LHCN-M2 (cell line): ENCODE results near the gene SCCPDH. TPM values are rescaled to one million over a fixed set of nuclear protein-coding genes. Genes with fewer than 3 reads are reported as not detected.
A peak's percentile ranks its signal among the peaks of the same experiment; 100 is the strongest.
"Not testable (repeated sequence)": the region's sequence is repeated elsewhere in the genome, so short reads cannot be mapped to it uniquely, and the experiment has no call there.

Source experiments
- DNase-seq: peaks from one replicate; pipeline ENCODE4 v3.0.0-alpha.2; 2012; ENCODE audit warnings: low read depth
- total RNA-seq: library from RNA; depleted of rRNA; stranded (reverse); fragments of >200 nt; gene quantifications from 2 replicates; pipeline ENCODE4 v1.2.3, GENCODE V29; 2014; rRNA removed

Gene SCCPDH
- total RNA-seq, 1 experiment from 2014 or later = 67.6 TPM

- DNase-seq = peak; percentile 92
Observed at GRCh38 chr1:246798606-246799496, 74.6 kb downstream of the SCCPDH start.

- DNase-seq = no peak
Observed at GRCh38 chr1:246800356-246800755, 76.1 kb downstream of the SCCPDH start.

- DNase-seq = no peak
Observed at GRCh38 chr1:246800756-246801155, 76.5 kb downstream of the SCCPDH start.

GRCh38 chr1:246801241-246802020 is 77.2 kb downstream of the SCCPDH start:
- DNase-seq = peak; percentile 72

GRCh38 chr1:246803373-246803772 is 79.2 kb downstream of the SCCPDH start:
- no peak for DNase-seq

GRCh38 chr1:246803883-246804282 is 79.7 kb downstream of the SCCPDH start:
- DNase-seq = no peak

GRCh38 chr1:246805135-246805716 is 81.0 kb downstream of the SCCPDH start:
- DNase-seq = no peak

- no peak for DNase-seq
Observed at GRCh38 chr1:246809473-246809872, 85.3 kb downstream of the SCCPDH start.

- DNase-seq = no peak
Observed at GRCh38 chr1:246811985-246812384, 87.8 kb downstream of the SCCPDH start.

GRCh38 chr1:246813325-246813724 is 89.1 kb downstream of the SCCPDH start:
- DNase-seq = not testable (repeated sequence)

- no peak for DNase-seq
Observed at GRCh38 chr1:246814890-246815289, 90.7 kb downstream of the SCCPDH start.

GRCh38 chr1:246815693-246816270 is 91.6 kb downstream of the SCCPDH start:
- DNase-seq = no peak

Other genes with a start within 250 kb of the SCCPDH start
- 24.8 and 34.0 TPM in 2 replicates for gene SMYD3, start 217.1 kb upstream of the SCCPDH start, total RNA-seq
- gene TFB2M, start 158.1 kb upstream of the SCCPDH start, total RNA-seq = 19.0 and 20.4 TPM in 2 replicates
- gene CNST, start 158.0 kb upstream of the SCCPDH start, total RNA-seq = 15.3 and 16.4 TPM in 2 replicates
- 41.2 and 42.8 TPM in 2 replicates for gene AHCTF1, start 207.5 kb downstream of the SCCPDH start, total RNA-seq